SK-N-SH (cell line): Measurements from ENCODE around the gene TEPSIN. TPM values are rescaled to one million over a fixed set of nuclear protein-coding genes. Genes with fewer than 3 reads are reported as not detected.

Experiments used
- CTCF ChIA-PET: fragments of 300-600, 350-600 bp; formaldehyde crosslinking; extraction: SDS; loops from one replicate; lab custom pipeline; 2021; lab: Yijun Ruan, JAX
- POLR2A ChIA-PET: fragments of 350-600 bp; sonication (Branson Sonifier 250); formaldehyde crosslinking; extraction: SDS; loops from one replicate; lab custom pipeline; 2020; ENCODE audit warnings: antibody characterized with exemption, inconsistent platforms; lab: Yijun Ruan, JAX
- DNase-seq: peaks from one replicate; pipeline ENCODE4 v3.0.0; 2012
- H2AFZ ChIP-seq: fragments of 200-600 bp; sonication (generic); 2 replicates; pipeline ENCODE4 v1.8.1; 2016; ENCODE audit warnings: antibody characterized with exemption, mild to moderate bottlenecking, low read depth
- H3F3A ChIP-seq: fragments of 200-600 bp; sonication (generic); replicated peaks from 2 replicates; pipeline ENCODE3; 2016; ENCODE audit warnings: antibody characterized with exemption, mild to moderate bottlenecking; ENCODE audit not compliant: insufficient read depth
- H3K27ac ChIP-seq, 2 experiments: fragments of 200-500 bp in 1 of 2; fragments of 200-600 bp in 1 of 2; sonication (Bioruptor generic) in 1 of 2; sonication (generic), shearing (Covaris generic) in 1 of 2; 2 replicates each; pipeline versions ENCODE4 v1.5.1 to v1.6.1; 2014 to 2016; ENCODE audit warnings: low read depth in 2 of 2, inconsistent platforms in 1 of 2, low read length in 1 of 2, mild to moderate bottlenecking in 1 of 2, mixed read lengths in 1 of 2
- H3K27me3 ChIP-seq: fragments of 200-600 bp; sonication (generic), shearing (Covaris generic); 2 replicates; pipeline ENCODE4 v1.6.1; 2016; ENCODE audit warnings: mixed run types; ENCODE audit not compliant: insufficient read depth
- H3K36me3 ChIP-seq, 2 experiments: fragments of 200-500 bp in 1 of 2; fragments of 200-600 bp in 1 of 2; sonication (Bioruptor generic) in 1 of 2; sonication (generic) in 1 of 2; replicated peaks in 1 of 2; 2 replicates each; pipeline versions ENCODE3 to v1.5.1; 2014 to 2016; ENCODE audit warnings: low read length in 1 of 2, mild to moderate bottlenecking in 1 of 2; ENCODE audit not compliant: insufficient read depth in 2 of 2, control insufficient read depth in 1 of 2
- H3K4me1 ChIP-seq, 2 experiments: fragments of 200-500 bp in 1 of 2; fragments of 200-600 bp in 1 of 2; sonication (Bioruptor generic) in 1 of 2; sonication (generic), shearing (Covaris generic) in 1 of 2; 2 replicates each; pipeline versions ENCODE4 v1.5.1 to v1.6.1; 2014 to 2016; ENCODE audit warnings: low read depth in 1 of 2, low read length in 1 of 2, mixed run types in 1 of 2; ENCODE audit not compliant: insufficient read depth in 2 of 2, control insufficient read depth in 1 of 2
- H3K4me2 ChIP-seq: fragments of 200-600 bp; sonication (generic), shearing (Covaris generic); 2 replicates; pipeline ENCODE4 v1.6.1; 2017; ENCODE audit warnings: mixed run types
- H3K4me3 ChIP-seq, 2 experiments: fragments of 200-500 bp in 1 of 2; fragments of 200-600 bp in 1 of 2; sonication (Bioruptor generic) in 1 of 2; sonication (generic), shearing (Covaris generic) in 1 of 2; 2 replicates each; pipeline versions ENCODE4 v1.5.1 to v1.8.1; 2014 to 2016; ENCODE audit warnings: low read depth in 2 of 2, inconsistent platforms in 1 of 2, low read length in 1 of 2, mild to moderate bottlenecking in 1 of 2, mixed read lengths in 1 of 2, moderate library complexity in 1 of 2
- H3K79me2 ChIP-seq: fragments of 200-600 bp; sonication (generic); 2 replicates; pipeline ENCODE4 v1.8.1; 2017; ENCODE audit warnings: mild to moderate bottlenecking; ENCODE audit not compliant: insufficient read depth
- H3K9ac ChIP-seq: fragments of 200-600 bp; sonication (generic); 2 replicates; pipeline ENCODE4 v1.6.1; 2017; ENCODE audit warnings: mixed run types
- H3K9me2 ChIP-seq: fragments of 200-600 bp; sonication (generic); 2 replicates; pipeline ENCODE4 v1.6.1; 2017; ENCODE audit warnings: mixed run types
- H3K9me3 ChIP-seq: fragments of 200-600 bp; sonication (generic); 2 replicates; pipeline ENCODE4 v1.6.1; 2017; ENCODE audit warnings: mixed run types, mild to moderate bottlenecking, moderate library complexity
- H4K20me1 ChIP-seq: fragments of 200-600 bp; sonication (generic); 2 replicates; pipeline ENCODE4 v1.6.1; 2017; ENCODE audit warnings: mild to moderate bottlenecking, mixed run types; ENCODE audit not compliant: insufficient read depth
- CTCF ChIP-seq: fragments of 200-600 bp; sonication (generic); IDR thresholded peaks from 2 replicates; pipeline ENCODE4 v1.6.1; 2017; ENCODE audit warnings: antibody characterized with exemption, mild to moderate bottlenecking, moderate library complexity
- EZH2phosphoT487 ChIP-seq: fragments of 200-600 bp; sonication (generic); IDR thresholded peaks from 2 replicates; pipeline ENCODE4 v1.6.1; 2017; ENCODE audit warnings: low read depth, mixed run types, mild to moderate bottlenecking, antibody characterized with exemption, moderate library complexity, borderline replicate concordance
- FOXM1 ChIP-seq: IDR thresholded peaks from 2 replicates; pipeline ENCODE4 v1.4.0; 2012; ENCODE audit warnings: low read depth, mild to moderate bottlenecking
- GATA2 ChIP-seq: sonication (generic); formaldehyde crosslinking; IDR thresholded peaks from 2 replicates; pipeline ENCODE4 v1.5.0; 2020; ENCODE audit warnings: mild to moderate bottlenecking, missing genetic modification reagents
- MEF2A ChIP-seq: IDR thresholded peaks from 2 replicates; pipeline ENCODE4 v1.4.0; 2012; ENCODE audit warnings: low read depth, borderline replicate concordance
- MXI1 ChIP-seq: IDR thresholded peaks from 2 replicates; pipeline ENCODE4 v1.6.1; 2012; ENCODE audit warnings: mild to moderate bottlenecking, low read depth, low read length, improper control_type of control experiment
- RAD21 ChIP-seq: IDR thresholded peaks from 2 replicates; pipeline ENCODE4 v1.6.1; 2012; ENCODE audit warnings: mild to moderate bottlenecking, low read length
- RCOR1 ChIP-seq: fragments of 150-350 bp; IDR thresholded peaks from 2 replicates; pipeline ENCODE4 v1.6.1; 2017; ENCODE audit warnings: antibody characterized with exemption, low read length
- RFX5 ChIP-seq: IDR thresholded peaks from 2 replicates; pipeline ENCODE4 v1.6.1; 2012; ENCODE audit warnings: mild to moderate bottlenecking, improper control_type of control experiment, low read length
- SMC3 ChIP-seq: IDR thresholded peaks from 2 replicates; pipeline ENCODE4 v1.6.1; 2012; ENCODE audit warnings: low read depth, low read length, improper control_type of control experiment
- TAF1 ChIP-seq: IDR thresholded peaks from 2 replicates; pipeline ENCODE4 v1.6.1; 2012; ENCODE audit warnings: low read depth, mild to moderate bottlenecking, low read length, moderate library complexity, borderline replicate concordance
- TCF12 ChIP-seq: IDR thresholded peaks from 2 replicates; pipeline ENCODE4 v1.4.0; 2012
- TEAD4 ChIP-seq: IDR thresholded peaks from 2 replicates; pipeline ENCODE4 v1.4.0; 2012; ENCODE audit warnings: mild to moderate bottlenecking, borderline replicate concordance; ENCODE audit not compliant: insufficient read depth
- USF1 ChIP-seq: IDR thresholded peaks from 2 replicates; pipeline ENCODE4 v1.4.0; 2012; ENCODE audit warnings: low read depth, borderline replicate concordance
- ZBTB33 ChIP-seq: IDR thresholded peaks from 2 replicates; pipeline ENCODE4 v1.4.0; 2012; ENCODE audit warnings: low read depth, borderline replicate concordance
- WGBS: methylation state at CpG from one replicate; pipeline ENCODE4 v1.1.6; 2017; ENCODE audit warnings: low lambda C conversion rate; 5-methylcytosine and 5-hydroxymethylcytosine counted together
- polyA plus RNA-seq, 3 experiments: library from polyadenylated mRNA; depleted of rRNA; stranded (reverse); fragments of >200 nt; gene quantifications; 2 replicates each; pipeline ENCODE4 v1.2.3, GENCODE V29; 2012

TEPSIN gene
- polyA plus RNA-seq, 1 of the 3 experiments (the other 2 are of a cell fraction) = 35.3 TPM

GRCh38 chr17:81187120-81187519, 51.7 kb downstream of the TEPSIN start (continued):
- no peak for TF ChIP-seq GATA2 (CRISPR knock-in tag)

GRCh38 chr17:81186203-81186602, 52.7 kb downstream of the TEPSIN start:
- TF ChIP-seq TAF1 = no peak
- TF ChIP-seq CTCF = no peak
- no peak for TF ChIP-seq MXI1
- TF ChIP-seq TCF12 = no peak
- no peak for TF ChIP-seq FOXM1
- no peak for TF ChIP-seq RAD21
- TF ChIP-seq ZBTB33 = no peak
- TF ChIP-seq USF1 = no peak
- TF ChIP-seq RFX5 = no peak
- TF ChIP-seq EZH2phosphoT487 = no peak
- TF ChIP-seq MEF2A = no peak
- TF ChIP-seq SMC3 = no peak
- TF ChIP-seq TEAD4 = no peak
- TF ChIP-seq GATA2 (CRISPR knock-in tag) = no peak
- no peak for TF ChIP-seq RCOR1
- peaks cover 0 to 2% of the 10 kb centered on the region in 2 experiments; a peak in 1 of 4 replicates for H3K4me1 ChIP-seq
- H3K27me3 ChIP-seq = no peaks in the 10 kb centered on the region
- H3K9me2 ChIP-seq = no peaks in the 10 kb centered on the region
- CTCF ChIA-PET = interaction anchor here (1.2 to 6.3 kb wide), 3 partner anchors 15 to 43 kb away, joined by 4 to 46 read pairs (median 5); no protein-coding TSS in a partner anchor
- H3K4me2 ChIP-seq = no peak overlapping the region
- no peak for DNase-seq
- H3K9ac ChIP-seq = no peak overlapping the region
- H3K9me3 ChIP-seq = no peaks in the 10 kb centered on the region
- no peaks in the 10 kb centered on the region for H3K79me2 ChIP-seq
- no peaks in the 10 kb centered on the region for H4K20me1 ChIP-seq
- H3K27ac ChIP-seq = no peak overlapping the region
- H3F3A ChIP-seq = peaks cover 5% of the 10 kb centered on the region
- peaks cover 0 to 3% of the 10 kb centered on the region in 2 experiments for H3K36me3 ChIP-seq
- H2AFZ ChIP-seq = no peak overlapping the region
- POLR2A ChIA-PET = no interaction called here
- no peak overlapping the region for H3K4me3 ChIP-seq
- 82% methylated on average over 6 of the region's 7 CpGs for WGBS
